Right ventricle myocardium inferior (tissue), 1 donor: Measurements from ENCODE around the gene B4GAT1. TPM values are rescaled to one million over a fixed set of nuclear protein-coding genes. Genes with fewer than 3 reads are reported as not detected.
"Not testable (repeated sequence)": the region's sequence is repeated elsewhere in the genome, so short reads cannot be mapped to it uniquely, and the experiment has no call there.

Source experiments
- ATAC-seq: fragments of 200-7000 bp; cut with Tn5 transposase; one replicate; pipeline ENCODE4 v1.9.1; 2020; ENCODE audit warnings: mild to moderate bottlenecking, moderate library complexity
- DNase-seq: peaks from one replicate; pipeline ENCODE4 v3.0.0; 2021; ENCODE audit errors: missing footprints
- intact Hi-C: fragments of 100-400 bp; cut with DNase I; formaldehyde crosslinking; loops from one replicate; pipeline ENCODE4 v1.11.0; 2022
- total RNA-seq: library from RNA; stranded (reverse); fragmentation: NEBNext Ultra II Directional; extraction: Animal tissue kit (Norgen Biotek cat#: 25700); gene quantifications from one replicate; pipeline ENCODE4 v1.2.1, GENCODE V29; 2021
- donor health status: DM: no; HTN: yes; CAD: no; lungs with severe emphysema.

B4GAT1 gene
- total RNA-seq, 1 donor from 2014 or later: 49.0 TPM

GRCh38 chr11:66315921-66316811, 31.3 kb downstream of the B4GAT1 start:
- intact Hi-C loops: no loop called here
- DNase-seq (peak; percentile 68), ATAC-seq (no peak)

GRCh38 chr11:66315498-66315885, 31.9 kb downstream of the B4GAT1 start:
- intact Hi-C loops: no loop called here
- ATAC-seq: no peak
- DNase-seq: peak; percentile 54

- peak; percentile 35 for DNase-seq
- intact Hi-C loops: loop anchor here (5.0 kb wide), 1 partner anchor 32 kb away; the partner anchor contains the start of genes B4GAT1 and BRMS1
- ATAC-seq: no peak
Observed at GRCh38 chr11:66314561-66315497, 32.6 kb downstream of the B4GAT1 start.

- DNase-seq (no peak), ATAC-seq (no peak)
- intact Hi-C loops: loop anchor here (5.0 kb wide), 1 partner anchor 33 kb away; the partner anchor contains the start of genes B4GAT1 and BRMS1
Observed at GRCh38 chr11:66314186-66314501, 33.3 kb downstream of the B4GAT1 start.

GRCh38 chr11:66313321-66314185, 33.9 kb downstream of the B4GAT1 start:
- peak; percentile 76 for DNase-seq
- intact Hi-C loops: loop anchor here (5.0 kb wide), 1 partner anchor 34 kb away; the partner anchor contains the start of genes B4GAT1 and BRMS1
- ATAC-seq: no peak

GRCh38 chr11:66312549-66313320, 34.7 kb downstream of the B4GAT1 start:
- ATAC-seq (peak; percentile 90), DNase-seq (peak; percentile 100)
- intact Hi-C loops: loop anchor here (1.0 to 5.0 kb wide), 3 partner anchors 16 to 77 kb away; partner anchors contain the start of genes B4GAT1 and BRMS1

GRCh38 chr11:66311965-66312548, 35.4 kb downstream of the B4GAT1 start:
- peak; percentile 80 for ATAC-seq
- intact Hi-C loops: loop anchor here (1.0 to 5.0 kb wide), 3 partner anchors 16 to 77 kb away; partner anchors contain the start of genes B4GAT1 and BRMS1

GRCh38 chr11:66311470-66311964, 35.9 kb downstream of the B4GAT1 start:
- intact Hi-C loops: loop anchor here (5.0 kb wide), 1 partner anchor 36 kb away; the partner anchor contains the start of genes B4GAT1 and BRMS1

More at GRCh38 chr11:66311965-66312548, 35.4 kb downstream of the B4GAT1 start:
- DNase-seq: peak; percentile 95

GRCh38 chr11:66310803-66311440, 36.5 kb downstream of the B4GAT1 start:
- DNase-seq, ATAC-seq: not testable (repeated sequence)
- intact Hi-C loops: loop anchor here (5.0 kb wide), 1 partner anchor 36 kb away; the partner anchor contains the start of genes B4GAT1 and BRMS1

More at GRCh38 chr11:66311470-66311964, 35.9 kb downstream of the B4GAT1 start:
- ATAC-seq (no peak), DNase-seq (no peak)

- ATAC-seq (no peak), DNase-seq (no peak)
- intact Hi-C loops: loop anchor here (5.0 kb wide), 1 partner anchor 37 kb away; the partner anchor contains the start of genes B4GAT1 and BRMS1
Observed at GRCh38 chr11:66310324-66310723, 37.1 kb downstream of the B4GAT1 start.

- ATAC-seq (no peak), DNase-seq (no peak)
- intact Hi-C loops: no loop called here
Observed at GRCh38 chr11:66309475-66309874, 38.0 kb downstream of the B4GAT1 start.

- no peak for DNase-seq
- intact Hi-C loops: no loop called here
- no peak for ATAC-seq
Observed at GRCh38 chr11:66302656-66303055, 44.8 kb downstream of the B4GAT1 start.

GRCh38 chr11:66299186-66299585, 48.2 kb downstream of the B4GAT1 start:
- DNase-seq (peak; percentile 21), ATAC-seq (peak; percentile 53)
- intact Hi-C loops: no loop called here

- ATAC-seq (no peak), DNase-seq (no peak)
- intact Hi-C loops: no loop called here
Observed at GRCh38 chr11:66297610-66298009, 49.8 kb downstream of the B4GAT1 start.
